Stimulated activated CD8-positive, alpha-beta memory T cell treated with anti-CD3 and anti-CD28 coated beads, Interleukin-7, amount 100 ng/mL, for 24 hours (primary cell): ENCODE results near the gene MED17.
"Not testable (repeated sequence)": the region's sequence is repeated elsewhere in the genome, so short reads cannot be mapped to it uniquely, and the experiment has no call there.

Source experiments
- DNase-seq: peaks from one replicate; pipeline ENCODE4 v3.0.0-alpha.2; 2020; ENCODE audit warnings: low read depth

Gene MED17

GRCh38 chr11:93757924-93758865, 25.9 kb upstream of the MED17 start:
- no peak for DNase-seq

GRCh38 chr11:93759123-93759522, 25.0 kb upstream of the MED17 start:
- not testable (repeated sequence) for DNase-seq

- DNase-seq: no peak
Measured at GRCh38 chr11:93761910-93762309, 22.2 kb upstream of the MED17 start.

- no peak for DNase-seq
Measured at GRCh38 chr11:93765551-93765950, 18.5 kb upstream of the MED17 start.

GRCh38 chr11:93766504-93766903, 17.6 kb upstream of the MED17 start:
- DNase-seq: no peak

GRCh38 chr11:93767018-93767417, 17.1 kb upstream of the MED17 start:
- no peak for DNase-seq

- no peak for DNase-seq
Measured at GRCh38 chr11:93770160-93770559, 13.9 kb upstream of the MED17 start.

GRCh38 chr11:93772123-93772522, 12.0 kb upstream of the MED17 start:
- DNase-seq: no peak

- no peak for DNase-seq
Measured at GRCh38 chr11:93773045-93773477, 11.0 kb upstream of the MED17 start.

GRCh38 chr11:93773601-93774200, 10.4 kb upstream of the MED17 start:
- no peak for DNase-seq

- not testable (repeated sequence) for DNase-seq
Measured at GRCh38 chr11:93774560-93774959, 9.5 kb upstream of the MED17 start.

GRCh38 chr11:93775289-93775688, 8.8 kb upstream of the MED17 start:
- DNase-seq: no peak

- DNase-seq: no peak
Measured at GRCh38 chr11:93783362-93783761, 720 bp upstream of the MED17 start.

GRCh38 chr11:93783765-93784144, 327 bp upstream of the MED17 start:
- DNase-seq: no peak

GRCh38 chr11:93784935-93785360, 866 bp downstream of the MED17 start:
- DNase-seq: no peak

- DNase-seq: no peak
Measured at GRCh38 chr11:93791493-93791892, 7.4 kb downstream of the MED17 start.

GRCh38 chr11:93796441-93797231, 12.6 kb downstream of the MED17 start:
- no peak for DNase-seq

GRCh38 chr11:93801366-93801765, 17.3 kb downstream of the MED17 start:
- DNase-seq: no peak

GRCh38 chr11:93804879-93805278, 20.8 kb downstream of the MED17 start:
- DNase-seq: no peak

GRCh38 chr11:93807980-93808379, 23.9 kb downstream of the MED17 start:
- no peak for DNase-seq

- no peak for DNase-seq
Measured at GRCh38 chr11:93813974-93814373, 29.9 kb downstream of the MED17 start.

GRCh38 chr11:93814966-93815633, 31.0 kb downstream of the MED17 start:
- no peak for DNase-seq
